ENCODE data around the gene CDK15. TPM values are rescaled to one million over a fixed set of nuclear protein-coding genes. Genes with fewer than 3 reads are reported as not detected.

Gene CDK15
- total RNA-seq, 1 experiment from 2014 or later: not detected

DNA sequence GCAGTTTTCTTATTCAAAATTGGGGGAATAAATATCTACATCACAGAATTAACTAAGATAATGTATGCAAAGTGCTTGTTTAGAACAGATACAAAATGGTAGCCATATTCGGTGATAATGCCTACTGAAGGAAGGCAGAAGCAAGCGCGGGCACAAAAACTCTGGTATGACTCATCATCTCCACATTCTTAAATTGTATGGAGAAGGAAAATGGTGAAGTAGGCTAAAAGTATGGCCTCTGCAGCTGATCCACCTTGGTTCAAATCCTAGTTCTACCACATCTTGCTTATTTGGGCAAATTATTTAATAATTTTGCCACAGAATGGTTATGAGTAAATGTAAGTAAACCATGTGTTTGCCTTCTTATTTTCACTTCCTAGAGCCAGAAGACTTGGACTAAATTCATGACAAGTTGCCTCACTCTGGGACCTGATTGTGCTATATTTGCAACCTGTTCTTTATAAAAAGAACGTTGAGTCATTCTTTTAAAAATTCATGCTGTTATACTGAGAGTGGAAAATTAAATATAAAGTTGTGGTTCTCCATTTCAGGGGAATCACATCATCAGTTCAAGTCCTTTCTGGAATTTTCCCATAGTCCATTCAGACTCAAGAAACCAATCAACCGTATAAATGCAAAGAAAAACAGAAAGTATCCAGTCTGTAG, 9.0 kb upstream of the CDK15 start:
- Histone ChIP-seq H3K4me3 (replicated peaks in 1 of 2; ENCODE audit: low read depth in 1 of 2, low read length in 2 of 2) (no peak overlapping the region), H2AFZ (ENCODE audit: low read depth, low read length, poor library complexity, severe bottlenecking) (peak overlapping the region; percentile 87), H3K4me2 (ENCODE audit: low read length) (peak overlapping the region; percentile 52), H3K4me1 (ENCODE audit: control insufficient read depth in 1 of 2, insufficient read depth in 2 of 2, low read length in 2 of 2) (peaks cover 0 to 20% of the 10 kb centered on the region in 2 experiments; a peak in 2 of 4 replicates), H3K36me3 (ENCODE audit: control insufficient read depth in 1 of 2, insufficient read depth in 2 of 2, low read length in 2 of 2) (no peaks in the 10 kb centered on the region), H3K9ac (ENCODE audit: low read length) (no peak overlapping the region), H3K27ac (ENCODE audit: low read depth, low read length) (no peak overlapping the region), H3K27me3 (ENCODE audit: insufficient read depth, low read length) (no peaks in the 10 kb centered on the region), H3K9me2 (ENCODE audit: insufficient read depth) (no peaks in the 10 kb centered on the region), H3K9me3 (ENCODE audit: control insufficient read depth in 1 of 2, insufficient read depth in 1 of 2, low read depth in 1 of 2, low read length in 2 of 2) (no peaks in the 10 kb centered on the region), H3K79me2 (ENCODE audit: insufficient read depth, low read length) (no peaks in the 10 kb centered on the region), H4K20me1 (ENCODE audit: insufficient read depth) (no peaks in the 10 kb centered on the region)
- intact Hi-C loops (cut with micrococcal nuclease): loop anchor here (1.0 to 10.0 kb wide), 3 partner anchors 15 to 470 kb away; partner anchors contain the start of gene NOP58
- ChIA-PET RAD21 (ENCODE audit: low non-redundant PET in 1 of 2, low total read pairs in 2 of 2, uncharacterized antibody in 2 of 2, unreplicated experiment in 2 of 2) (no interaction called here), POLR2A (no interaction called here), CTCF (interaction anchor here (0.8 kb wide), 1 partner anchor 10 kb away, joined by 3 read pairs; no protein-coding TSS in a partner anchor)
- TF ChIP-seq RAD21 (IDR thresholded peaks at IDR 0.05; ENCODE audit: low read depth) (no peak), CBX3 (IDR thresholded peaks at IDR 0.05; ENCODE audit: low read depth) (no peak), YY1 (IDR thresholded peaks at IDR 0.05; ENCODE audit: extremely low read depth, insufficient replicate concordance, low read depth, low read length) (no peak), EGR1 (IDR thresholded peaks at IDR 0.05; ENCODE audit: low read depth) (no peak), EZH2 (IDR thresholded peaks at IDR 0.05) (no peak), EZH2phosphoT487 (IDR thresholded peaks at IDR 0.05; ENCODE audit: borderline replicate concordance) (no peak), SP1 (IDR thresholded peaks at IDR 0.05; ENCODE audit: low read depth) (no peak), FOSL1 (IDR thresholded peaks at IDR 0.05; ENCODE audit: low read depth) (no peak), REST (IDR thresholded peaks at IDR 0.05; ENCODE audit: low read depth) (no peak), JUND (IDR thresholded peaks at IDR 0.05) (no peak), SRF (IDR thresholded peaks at IDR 0.05; ENCODE audit: low read depth) (no peak)
- TF ChIP-seq, protein P1, sequence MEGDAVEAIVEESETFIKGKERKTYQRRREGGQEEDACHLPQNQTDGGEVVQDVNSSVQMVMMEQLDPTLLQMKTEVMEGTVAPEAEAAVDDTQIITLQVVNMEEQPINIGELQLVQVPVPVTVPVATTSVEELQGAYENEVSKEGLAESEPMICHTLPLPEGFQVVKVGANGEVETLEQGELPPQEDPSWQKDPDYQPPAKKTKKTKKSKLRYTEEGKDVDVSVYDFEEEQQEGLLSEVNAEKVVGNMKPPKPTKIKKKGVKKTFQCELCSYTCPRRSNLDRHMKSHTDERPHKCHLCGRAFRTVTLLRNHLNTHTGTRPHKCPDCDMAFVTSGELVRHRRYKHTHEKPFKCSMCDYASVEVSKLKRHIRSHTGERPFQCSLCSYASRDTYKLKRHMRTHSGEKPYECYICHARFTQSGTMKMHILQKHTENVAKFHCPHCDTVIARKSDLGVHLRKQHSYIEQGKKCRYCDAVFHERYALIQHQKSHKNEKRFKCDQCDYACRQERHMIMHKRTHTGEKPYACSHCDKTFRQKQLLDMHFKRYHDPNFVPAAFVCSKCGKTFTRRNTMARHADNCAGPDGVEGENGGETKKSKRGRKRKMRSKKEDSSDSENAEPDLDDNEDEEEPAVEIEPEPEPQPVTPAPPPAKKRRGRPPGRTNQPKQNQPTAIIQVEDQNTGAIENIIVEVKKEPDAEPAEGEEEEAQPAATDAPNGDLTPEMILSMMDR (IDR thresholded peaks at IDR 0.05 in 2 of 3, conservative IDR thresholded peaks at IDR 0.05 in 1 of 3; ENCODE audit: borderline replicate concordance in 1 of 3, insufficient read depth in 1 of 3, low read depth in 2 of 3, low read length in 2 of 3): no peak
- TF ChIP-seq, protein P2, sequence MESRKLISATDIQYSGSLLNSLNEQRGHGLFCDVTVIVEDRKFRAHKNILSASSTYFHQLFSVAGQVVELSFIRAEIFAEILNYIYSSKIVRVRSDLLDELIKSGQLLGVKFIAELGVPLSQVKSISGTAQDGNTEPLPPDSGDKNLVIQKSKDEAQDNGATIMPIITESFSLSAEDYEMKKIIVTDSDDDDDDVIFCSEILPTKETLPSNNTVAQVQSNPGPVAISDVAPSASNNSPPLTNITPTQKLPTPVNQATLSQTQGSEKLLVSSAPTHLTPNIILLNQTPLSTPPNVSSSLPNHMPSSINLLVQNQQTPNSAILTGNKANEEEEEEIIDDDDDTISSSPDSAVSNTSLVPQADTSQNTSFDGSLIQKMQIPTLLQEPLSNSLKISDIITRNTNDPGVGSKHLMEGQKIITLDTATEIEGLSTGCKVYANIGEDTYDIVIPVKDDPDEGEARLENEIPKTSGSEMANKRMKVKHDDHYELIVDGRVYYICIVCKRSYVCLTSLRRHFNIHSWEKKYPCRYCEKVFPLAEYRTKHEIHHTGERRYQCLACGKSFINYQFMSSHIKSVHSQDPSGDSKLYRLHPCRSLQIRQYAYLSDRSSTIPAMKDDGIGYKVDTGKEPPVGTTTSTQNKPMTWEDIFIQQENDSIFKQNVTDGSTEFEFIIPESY (IDR thresholded peaks at IDR 0.05; ENCODE audit: extremely low read depth, insufficient replicate concordance, low read length): no peak
- no TSS peak for BruUV-seq (replicated peaks)
- ATAC-seq (no peak), DNase-seq (ENCODE audit: low read depth, low spot score) (no peak)

All from HCT116 (cell line).